Kidney (tissue), 14 donors: ENCODE data around the gene C2orf72. TPM values are rescaled to one million over a fixed set of nuclear protein-coding genes. Genes with fewer than 3 reads are reported as not detected.

Source experiments
- DNase-seq, 5 donors: peaks; one replicate each; pipeline ENCODE4 v3.0.0-alpha.2; 2013 to 2020
- FAIRE-seq: peaks from 2 replicates; lab custom pipeline; 2012; peaks lifted over from hg19 to GRCh38; lab: Jason Lieb, UNC
- H3K27ac ChIP-seq, 2 donors: one replicate each; pipeline ENCODE4 v1.7.0; 2013; ENCODE audit warnings: low read depth in 2 of 2, low read length in 2 of 2, inconsistent platforms in 1 of 2
- H3K27me3 ChIP-seq: one replicate; pipeline ENCODE4 v1.7.1; 2013; ENCODE audit warnings: low read length, inconsistent platforms; ENCODE audit not compliant: control insufficient read depth, insufficient read depth
- H3K36me3 ChIP-seq, 3 donors: one replicate each; pipeline versions ENCODE4 v1.7.0 to v1.7.1; 2013; ENCODE audit warnings: low read length in 3 of 3, control low read depth in 1 of 3, inconsistent platforms in 1 of 3; ENCODE audit not compliant: insufficient read depth in 3 of 3, control insufficient read depth in 2 of 3
- H3K4me1 ChIP-seq, 3 donors: one replicate each; pipeline versions ENCODE4 v1.7.0 to v1.7.1; 2013; ENCODE audit warnings: low read length in 3 of 3, inconsistent platforms in 1 of 3, low read depth in 1 of 3; ENCODE audit not compliant: control insufficient read depth in 2 of 3, insufficient read depth in 2 of 3
- H3K4me3 ChIP-seq, 3 donors: one replicate each; pipeline versions ENCODE4 v1.7.0 to v1.8.1; 2013; ENCODE audit warnings: low read length in 3 of 3, control low read depth in 1 of 3, inconsistent platforms in 1 of 3
- H3K9ac ChIP-seq, 3 donors: one replicate each; pipeline versions ENCODE4 v1.7.0 to v1.7.1; 2013; ENCODE audit warnings: low read length in 3 of 3, control low read depth in 1 of 3, inconsistent platforms in 1 of 3
- H3K9me3 ChIP-seq, 3 donors: one replicate each; pipeline versions ENCODE4 v1.7.0 to v1.7.1; 2013; ENCODE audit warnings: low read length in 3 of 3, control low read depth in 1 of 3, inconsistent platforms in 1 of 3; ENCODE audit not compliant: control insufficient read depth in 2 of 3, insufficient read depth in 1 of 3
- CTCF ChIP-seq: IDR thresholded peaks from 3 replicates; pipeline ENCODE4 v1.5.1; 2012; ENCODE audit warnings: mild to moderate bottlenecking, moderate library complexity, borderline replicate concordance; ENCODE audit not compliant: insufficient read depth; ENCODE audit errors: extremely low read depth
- intact Hi-C: fragments of 100-400 bp; cut with DNase I; formaldehyde crosslinking; loops from one replicate; pipeline ENCODE4 v1.11.1; 2022
- polyA plus RNA-seq: library from polyadenylated mRNA; stranded (reverse); fragments of 350-450 nt; fragmentation: Illumina TruSeq; extraction: RNeasy Lipid Tissue Mini Kit (QIAGEN cat#74804); gene quantifications from one replicate; pipeline ENCODE4 v1.2.3, GENCODE V29; 2014; ENCODE audit warnings: low read depth, low replicate concordance; ENCODE audit not compliant: insufficient read depth
- total RNA-seq: library from RNA; stranded (reverse); fragmentation: NEBNext Ultra II Directional; extraction: Animal tissue kit (Norgen Biotek cat#: 25700); gene quantifications from one replicate; pipeline ENCODE4 v1.2.1, GENCODE V29; 2021
- donor health status: control.
- donor health status: control.
- donor health status: control.
- donor health status: control.
- donor health status: control.
- donor health status: DM: yes; HTN: yes; CAD: no.
- donor health status: Normal renal cell carcinoma (clear cell type).

The C2orf72 gene
- total and polyA plus RNA-seq, 2 donors from 2014 or later, result 0.88 to 2.6 TPM

- H3K27ac ChIP-seq, result no peak overlapping the region
- intact Hi-C loops, result no loop called here
- no peaks in the 10 kb centered on the region for H3K9me3 ChIP-seq
- no peak overlapping the region for H3K4me3 ChIP-seq
- no peaks in the 10 kb centered on the region for H3K36me3 ChIP-seq
- no peak for TF ChIP-seq CTCF
- no peak overlapping the region for H3K9ac ChIP-seq
- DNase-seq (no peak), FAIRE-seq (no peak)
- peaks cover 7% of the 10 kb centered on the region for H3K27me3 ChIP-seq
- no peaks in the 10 kb centered on the region for H3K4me1 ChIP-seq
Observed at GRCh38 chr2:231033147-231034132, 3.9 kb upstream of the C2orf72 start.

- H3K9ac ChIP-seq, result no peak overlapping the region
- intact Hi-C loops, result no loop called here
- FAIRE-seq, result no peak
Observed at GRCh38 chr2:231034291-231034882, 2.9 kb upstream of the C2orf72 start.

GRCh38 chr2:231036131-231036530 is 1.2 kb upstream of the C2orf72 start:
- no peaks in the 10 kb centered on the region for H3K9me3 ChIP-seq
- H3K4me3 ChIP-seq, result no peak overlapping the region
- DNase-seq (no peak), FAIRE-seq (no peak)
- no peaks in the 10 kb centered on the region for H3K36me3 ChIP-seq
- H3K4me1 ChIP-seq, result no peaks in the 10 kb centered on the region
- no peak overlapping the region for H3K27ac ChIP-seq
- no peak overlapping the region for H3K9ac ChIP-seq
- intact Hi-C loops, result no loop called here
- peaks cover 13% of the 10 kb centered on the region for H3K27me3 ChIP-seq
- TF ChIP-seq CTCF, result no peak

More at GRCh38 chr2:231034291-231034882, 2.9 kb upstream of the C2orf72 start:
- Histone ChIP-seq H3K27me3 (peaks cover 12% of the 10 kb centered on the region), H3K4me1 (no peaks in the 10 kb centered on the region), H3K9me3 (no peaks in the 10 kb centered on the region), H3K27ac (no peak overlapping the region), H3K36me3 (no peaks in the 10 kb centered on the region), H3K4me3 (no peak overlapping the region)
- DNase-seq, result no peak
- no peak for TF ChIP-seq CTCF
